Measurements from ENCODE around the gene CLPTM1L. TPM values are rescaled to one million over a fixed set of nuclear protein-coding genes. Genes with fewer than 3 reads are reported as not detected.
"Not testable (repeated sequence)": the region's sequence is repeated elsewhere in the genome, so short reads cannot be mapped to it uniquely, and the experiment has no call there.

The CLPTM1L gene
- total RNA-seq, 2 experiments from 2014 or later = 395 TPM

- H2AFZ ChIP-seq (ENCODE audit: low read length) = no peak overlapping the region
- intact Hi-C loops (cut with micrococcal nuclease; ENCODE audit: unreplicated experiment) = no loop called here
- no TSS peak for BruUV-seq (replicated peaks)
- H3K79me2 ChIP-seq (ENCODE audit: insufficient read depth, low read depth, low read length) = peaks cover 78% of the 10 kb centered on the region
- peaks cover 73% of the 10 kb centered on the region for H3K36me3 ChIP-seq (ENCODE audit: insufficient read depth, low read length)
- no peaks in the 10 kb centered on the region for H3K9me2 ChIP-seq (ENCODE audit: insufficient read depth, low read length)
- H4K20me1 ChIP-seq (ENCODE audit: insufficient read depth, low read length) = peaks cover 15% of the 10 kb centered on the region
- no peak overlapping the region for H3K27ac ChIP-seq (ENCODE audit: low read depth, low read length, poor library complexity, severe bottlenecking)
- DNase-seq (ENCODE audit: low spot score) = no peak
- no peak for TF ChIP-seq EZH2phosphoT487 (IDR thresholded peaks at IDR 0.05; ENCODE audit: borderline replicate concordance, low read depth, low read length)
- TF ChIP-seq, protein P1, sequence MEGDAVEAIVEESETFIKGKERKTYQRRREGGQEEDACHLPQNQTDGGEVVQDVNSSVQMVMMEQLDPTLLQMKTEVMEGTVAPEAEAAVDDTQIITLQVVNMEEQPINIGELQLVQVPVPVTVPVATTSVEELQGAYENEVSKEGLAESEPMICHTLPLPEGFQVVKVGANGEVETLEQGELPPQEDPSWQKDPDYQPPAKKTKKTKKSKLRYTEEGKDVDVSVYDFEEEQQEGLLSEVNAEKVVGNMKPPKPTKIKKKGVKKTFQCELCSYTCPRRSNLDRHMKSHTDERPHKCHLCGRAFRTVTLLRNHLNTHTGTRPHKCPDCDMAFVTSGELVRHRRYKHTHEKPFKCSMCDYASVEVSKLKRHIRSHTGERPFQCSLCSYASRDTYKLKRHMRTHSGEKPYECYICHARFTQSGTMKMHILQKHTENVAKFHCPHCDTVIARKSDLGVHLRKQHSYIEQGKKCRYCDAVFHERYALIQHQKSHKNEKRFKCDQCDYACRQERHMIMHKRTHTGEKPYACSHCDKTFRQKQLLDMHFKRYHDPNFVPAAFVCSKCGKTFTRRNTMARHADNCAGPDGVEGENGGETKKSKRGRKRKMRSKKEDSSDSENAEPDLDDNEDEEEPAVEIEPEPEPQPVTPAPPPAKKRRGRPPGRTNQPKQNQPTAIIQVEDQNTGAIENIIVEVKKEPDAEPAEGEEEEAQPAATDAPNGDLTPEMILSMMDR (conservative IDR thresholded peaks at IDR 0.05; ENCODE audit: low read length) = no peak
- H3K4me2 ChIP-seq (ENCODE audit: low read length) = no peak overlapping the region
- peaks cover 28% of the 10 kb centered on the region for H3K4me1 ChIP-seq (ENCODE audit: insufficient read depth, low read length, poor library complexity, severe bottlenecking)
- CTCF ChIA-PET (ENCODE audit: unreplicated experiment) = no interaction called here
- H3K9me3 ChIP-seq (ENCODE audit: low read length) = no peaks in the 10 kb centered on the region
- POLR2A ChIA-PET = no interaction called here
- H3K4me3 ChIP-seq (ENCODE audit: low read depth, low read length, poor library complexity, severe bottlenecking) = no peak overlapping the region
Measured at GRCh38 chr5:1288439-1289335, 56.2 kb downstream of the CLPTM1L start.

- Histone ChIP-seq H3K27ac (ENCODE audit: low read depth, low read length, poor library complexity, severe bottlenecking) (no peak overlapping the region), H3K9me2 (ENCODE audit: insufficient read depth, low read length) (no peaks in the 10 kb centered on the region), H2AFZ (ENCODE audit: low read length) (no peak overlapping the region), H3K36me3 (ENCODE audit: insufficient read depth, low read length) (peaks cover 78% of the 10 kb centered on the region), H3K4me2 (ENCODE audit: low read length) (no peak overlapping the region), H3K79me2 (ENCODE audit: insufficient read depth, low read depth, low read length) (peaks cover 76% of the 10 kb centered on the region), H3K4me1 (ENCODE audit: insufficient read depth, low read length, poor library complexity, severe bottlenecking) (peaks cover 9% of the 10 kb centered on the region), H4K20me1 (ENCODE audit: insufficient read depth, low read length) (peaks cover 12% of the 10 kb centered on the region; the same call in 1 of the 2 replicates), H3K4me3 (ENCODE audit: low read depth, low read length, poor library complexity, severe bottlenecking) (no peak overlapping the region), H3K9me3 (ENCODE audit: low read length) (no peaks in the 10 kb centered on the region)
- no peak for DNase-seq (ENCODE audit: low spot score)
- no TSS peak for BruUV-seq (replicated peaks)
- ChIA-PET POLR2A (interaction anchor here (0.7 to 1.1 kb wide), 3 partner anchors 25 to 810 kb away, joined by 3 to 5 read pairs (median 3); no protein-coding TSS in a partner anchor), CTCF (ENCODE audit: unreplicated experiment) (no interaction called here)
- TF ChIP-seq, protein P1 (conservative IDR thresholded peaks at IDR 0.05; ENCODE audit: low read length) = no peak
- no peak for TF ChIP-seq EZH2phosphoT487 (IDR thresholded peaks at IDR 0.05; ENCODE audit: borderline replicate concordance, low read depth, low read length)
- intact Hi-C loops (cut with micrococcal nuclease; ENCODE audit: unreplicated experiment) = no loop called here
Measured at GRCh38 chr5:1285883-1286291, 59.0 kb downstream of the CLPTM1L start.

- CTCF ChIA-PET (ENCODE audit: unreplicated experiment) = no interaction called here
- Histone ChIP-seq H3K27ac (ENCODE audit: low read depth, low read length, poor library complexity, severe bottlenecking) (no peak overlapping the region), H3K79me2 (ENCODE audit: insufficient read depth, low read depth, low read length) (peaks cover 77% of the 10 kb centered on the region), H3K4me3 (ENCODE audit: low read depth, low read length, poor library complexity, severe bottlenecking) (no peak overlapping the region), H2AFZ (ENCODE audit: low read length) (no peak overlapping the region), H3K9me3 (ENCODE audit: low read length) (no peaks in the 10 kb centered on the region), H3K36me3 (ENCODE audit: insufficient read depth, low read length) (peaks cover 85% of the 10 kb centered on the region), H4K20me1 (ENCODE audit: insufficient read depth, low read length) (peaks cover 13% of the 10 kb centered on the region; the same call in 1 of the 2 replicates), H3K4me1 (ENCODE audit: insufficient read depth, low read length, poor library complexity, severe bottlenecking) (peaks cover 9% of the 10 kb centered on the region), H3K4me2 (ENCODE audit: low read length) (no peak overlapping the region), H3K9me2 (ENCODE audit: insufficient read depth, low read length) (no peaks in the 10 kb centered on the region)
- POLR2A ChIA-PET = interaction anchor here (0.7 to 1.1 kb wide), 3 partner anchors 25 to 809 kb away, joined by 3 to 5 read pairs (median 3); no protein-coding TSS in a partner anchor
- no peak for DNase-seq (ENCODE audit: low spot score)
- intact Hi-C loops (cut with micrococcal nuclease; ENCODE audit: unreplicated experiment) = no loop called here
- no TSS peak for BruUV-seq (replicated peaks)
- no peak for TF ChIP-seq EZH2phosphoT487 (IDR thresholded peaks at IDR 0.05; ENCODE audit: borderline replicate concordance, low read depth, low read length)
- TF ChIP-seq, protein P1 (conservative IDR thresholded peaks at IDR 0.05; ENCODE audit: low read length) = no peak
Measured at GRCh38 chr5:1285141-1285540, 59.8 kb downstream of the CLPTM1L start.

- H2AFZ ChIP-seq (ENCODE audit: low read length); DNase-seq (ENCODE audit: low spot score); H3K9me2 ChIP-seq (ENCODE audit: insufficient read depth, low read length); H3K4me3 ChIP-seq (ENCODE audit: low read depth, low read length, poor library complexity, severe bottlenecking); intact Hi-C loops (cut with micrococcal nuclease; ENCODE audit: unreplicated experiment); H3K4me1 ChIP-seq (ENCODE audit: insufficient read depth, low read length, poor library complexity, severe bottlenecking); H3K9me3 ChIP-seq (ENCODE audit: low read length); BruUV-seq (replicated peaks); H3K4me2 ChIP-seq (ENCODE audit: low read length); H3K27ac ChIP-seq (ENCODE audit: low read depth, low read length, poor library complexity, severe bottlenecking): not testable (repeated sequence)
- ChIA-PET CTCF (ENCODE audit: unreplicated experiment) (interaction anchor here (0.6 kb wide), 1 partner anchor 19 kb away, joined by 8 read pairs; no protein-coding TSS in a partner anchor), POLR2A (interaction anchor here (0.7 to 1.3 kb wide), 4 partner anchors 26 to 112 kb away, joined by 3 to 8 read pairs (median 3); no protein-coding TSS in a partner anchor)
- Histone ChIP-seq H4K20me1 (ENCODE audit: insufficient read depth, low read length) (peaks cover 13% of the 10 kb centered on the region; the same call in 1 of the 2 replicates), H3K79me2 (ENCODE audit: insufficient read depth, low read depth, low read length) (peaks cover 77% of the 10 kb centered on the region), H3K36me3 (ENCODE audit: insufficient read depth, low read length) (peaks cover 92% of the 10 kb centered on the region)
Measured at GRCh38 chr5:1284336-1284970, 60.4 kb downstream of the CLPTM1L start.
